ENCODE data around the gene NMNAT2.

Gene NMNAT2

GRCh38 chr1:183315991-183316758 is 102.0 kb downstream of the NMNAT2 start:
- DNase-seq (ENCODE audit: low read depth in 2 of 2, low spot score in 1 of 2) = no peak

DNA sequence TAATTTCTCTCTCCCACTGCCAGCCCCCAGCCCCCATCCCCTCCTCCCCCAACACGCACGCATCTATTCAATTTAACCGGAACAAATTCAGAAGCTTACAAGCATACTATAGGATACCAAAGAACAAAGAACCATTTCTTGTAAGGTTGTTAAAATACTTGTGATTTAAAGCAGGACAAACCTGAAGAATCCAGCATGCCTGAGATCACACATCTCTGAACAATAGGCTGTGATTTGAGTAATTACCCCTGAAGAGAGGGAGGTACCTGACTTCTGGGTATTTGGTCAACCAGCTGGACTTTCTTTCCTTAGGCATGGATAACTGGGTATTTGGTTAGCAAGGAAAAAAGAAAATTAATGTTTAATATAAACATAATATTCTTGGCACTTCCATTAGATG is 105.1 kb downstream of the NMNAT2 start:
- DNase-seq (ENCODE audit: low read depth in 2 of 2, low spot score in 1 of 2) = no peak

GRCh38 chr1:183310753-183311479 is 107.3 kb downstream of the NMNAT2 start:
- no peak for DNase-seq (ENCODE audit: low read depth in 2 of 2, low spot score in 1 of 2)

DNA sequence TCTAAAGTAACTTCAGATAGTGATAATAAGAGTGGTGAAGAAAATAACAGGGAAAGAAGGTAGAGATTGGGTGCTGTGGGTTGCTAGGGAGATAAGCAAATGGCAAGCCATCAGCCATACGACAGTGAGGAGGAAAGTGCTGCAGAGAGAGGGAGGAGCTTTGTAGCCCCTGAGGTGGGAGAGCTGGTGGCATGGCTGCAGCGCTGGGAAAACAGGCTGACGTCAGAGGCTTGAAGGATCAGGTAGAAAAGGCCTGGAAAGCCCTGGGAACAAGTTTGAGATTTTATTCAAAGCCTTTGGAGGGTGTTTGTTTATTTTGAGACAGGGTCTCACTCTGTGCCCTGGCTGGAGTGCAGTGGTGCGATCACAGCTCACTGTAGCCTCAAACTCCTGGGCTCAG is 109.5 kb downstream of the NMNAT2 start:
- no peak for DNase-seq (ENCODE audit: low read depth in 2 of 2, low spot score in 1 of 2)

DNA sequence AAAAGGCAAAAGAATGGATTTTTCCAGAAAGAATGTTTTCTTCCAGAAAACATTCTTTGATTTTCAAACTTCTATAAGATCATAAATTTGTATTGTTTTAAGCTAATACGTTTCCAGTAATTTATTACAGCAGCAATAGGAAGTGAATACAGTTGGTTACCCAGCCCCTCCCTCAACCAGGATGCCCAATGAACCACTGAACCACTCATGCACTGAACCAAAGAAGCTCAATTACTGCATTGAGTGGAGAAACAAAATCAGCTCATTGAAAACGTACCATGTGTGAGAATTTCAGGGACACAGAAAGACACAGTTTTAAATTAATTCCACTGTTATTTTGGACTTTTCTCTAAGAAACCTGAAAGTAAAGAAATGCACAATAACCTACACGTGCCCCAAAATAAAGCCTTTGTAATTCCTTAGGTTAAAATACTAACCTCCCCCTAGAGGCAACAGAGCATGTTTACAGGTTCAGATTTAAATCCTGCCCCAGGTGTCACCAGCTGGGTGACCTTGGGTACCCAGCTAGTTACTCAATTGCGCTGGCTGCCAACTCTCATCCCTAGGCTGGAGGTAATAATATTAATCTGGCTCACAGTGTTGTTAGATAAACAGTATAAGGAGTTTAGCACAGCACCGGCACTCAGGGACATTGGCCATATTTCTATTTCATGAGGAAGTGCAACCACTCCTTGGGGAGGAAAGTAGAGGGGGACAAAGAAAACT is 111.7 kb downstream of the NMNAT2 start:
- no peak for DNase-seq (ENCODE audit: low read depth in 2 of 2, low spot score in 1 of 2)

DNA sequence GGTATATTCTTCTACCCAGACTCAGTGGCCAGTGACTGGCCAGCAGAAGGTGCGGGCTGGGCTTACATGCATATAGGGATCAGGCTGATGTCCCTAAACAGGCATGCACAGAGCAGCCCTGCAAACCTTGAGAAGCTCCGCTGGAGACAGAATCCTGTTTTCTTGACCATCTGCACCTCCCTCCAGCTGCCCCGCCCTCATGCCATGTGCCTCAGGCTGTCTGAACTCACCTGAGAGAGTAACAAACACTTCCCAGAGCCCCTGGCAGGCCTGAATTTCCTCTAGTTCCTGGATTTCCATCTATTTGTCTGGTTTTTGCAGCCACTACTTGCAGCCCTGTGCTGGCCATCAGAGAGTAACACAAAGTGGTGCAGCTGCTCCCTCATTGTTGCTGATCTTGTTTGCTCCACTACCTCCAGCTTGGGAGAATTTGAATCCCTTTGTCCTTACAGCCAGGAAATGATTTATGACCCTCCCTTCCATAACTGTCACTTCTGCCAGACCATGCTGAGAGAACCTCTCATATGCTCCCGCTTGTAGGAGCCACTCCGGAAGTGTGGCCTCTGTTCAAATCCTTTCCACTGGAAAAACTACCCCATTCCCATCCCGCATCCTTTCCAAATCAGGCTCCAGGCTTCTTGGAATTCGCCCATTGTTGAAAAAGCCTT is 113.6 kb downstream of the NMNAT2 start:
- DNase-seq (ENCODE audit: low read depth in 2 of 2, low spot score in 1 of 2) = no peak

GRCh38 chr1:183303901-183304300 is 114.3 kb downstream of the NMNAT2 start:
- DNase-seq (ENCODE audit: low read depth in 2 of 2, low spot score in 1 of 2) = no peak

GRCh38 chr1:183303323-183303645 is 114.9 kb downstream of the NMNAT2 start:
- DNase-seq (ENCODE audit: low read depth in 2 of 2, low spot score in 1 of 2) = no peak

- no peak for DNase-seq (ENCODE audit: low read depth in 2 of 2, low spot score in 1 of 2)
Measured at GRCh38 chr1:183302452-183303322, 115.5 kb downstream of the NMNAT2 start.

- no peak for DNase-seq (ENCODE audit: low read depth in 2 of 2, low spot score in 1 of 2)
Measured at GRCh38 chr1:183301239-183301638, 116.9 kb downstream of the NMNAT2 start.

DNA sequence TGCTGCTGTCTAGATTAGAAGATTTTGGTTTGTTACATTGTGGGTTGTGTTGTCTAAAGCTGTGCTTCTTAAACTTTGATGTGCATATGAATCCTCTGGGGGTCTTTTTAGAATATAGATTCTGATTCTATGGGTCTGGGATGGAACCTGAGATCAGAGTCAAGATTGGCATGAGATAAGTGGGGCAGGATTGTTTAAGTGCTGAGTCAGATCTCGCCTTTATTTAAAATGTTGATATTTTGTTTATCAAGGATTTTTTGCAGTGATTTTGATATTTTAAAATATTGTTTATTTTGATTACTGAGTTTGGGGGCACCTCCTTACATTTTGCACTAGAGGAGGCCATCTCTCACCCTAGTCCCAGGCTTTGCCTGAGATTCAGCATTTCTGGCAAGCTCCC is 117.4 kb downstream of the NMNAT2 start:
- no peak for DNase-seq (ENCODE audit: low read depth in 2 of 2, low spot score in 1 of 2)

DNA sequence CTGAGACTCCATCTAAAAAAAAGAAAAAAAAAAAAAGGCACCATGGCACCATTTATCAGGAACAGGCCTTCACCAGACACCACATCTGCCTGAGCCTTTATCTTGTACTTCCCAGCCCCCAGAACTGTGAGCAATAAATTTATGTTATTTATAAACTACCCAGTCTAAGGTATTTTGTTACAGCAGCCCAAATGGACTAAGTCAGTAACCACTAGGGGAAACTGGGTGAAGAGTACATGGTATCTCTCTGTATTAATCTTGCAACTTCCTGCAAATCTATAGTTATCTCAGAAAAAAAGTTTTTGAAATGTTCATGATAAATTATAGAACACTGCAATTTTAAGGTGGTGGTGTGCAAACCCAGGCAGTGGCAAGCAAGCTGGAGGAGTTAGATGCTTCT is 117.8 kb downstream of the NMNAT2 start:
- no peak for DNase-seq (ENCODE audit: low read depth in 2 of 2, low spot score in 1 of 2)

DNA sequence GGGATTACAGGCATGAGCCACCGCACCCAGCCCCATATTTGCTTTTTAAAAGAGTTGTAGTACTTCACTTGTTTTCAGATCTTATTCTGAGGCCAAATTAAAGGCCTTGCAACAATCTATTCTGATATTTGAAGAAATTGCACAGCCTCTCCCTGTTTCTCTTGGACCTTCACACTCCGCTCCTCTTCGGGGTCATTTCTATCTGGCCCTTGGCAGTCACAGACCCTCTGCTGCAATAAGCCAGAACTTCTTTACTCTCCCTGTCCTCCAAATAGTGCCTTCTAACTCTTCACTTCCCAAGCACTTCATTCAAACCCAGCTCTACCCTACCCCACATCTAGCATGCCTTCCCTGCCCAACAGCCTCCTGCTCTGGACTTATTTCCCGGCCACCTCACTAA is 121.4 kb downstream of the NMNAT2 start:
- no peak for DNase-seq (ENCODE audit: low read depth in 2 of 2, low spot score in 1 of 2)

DNA sequence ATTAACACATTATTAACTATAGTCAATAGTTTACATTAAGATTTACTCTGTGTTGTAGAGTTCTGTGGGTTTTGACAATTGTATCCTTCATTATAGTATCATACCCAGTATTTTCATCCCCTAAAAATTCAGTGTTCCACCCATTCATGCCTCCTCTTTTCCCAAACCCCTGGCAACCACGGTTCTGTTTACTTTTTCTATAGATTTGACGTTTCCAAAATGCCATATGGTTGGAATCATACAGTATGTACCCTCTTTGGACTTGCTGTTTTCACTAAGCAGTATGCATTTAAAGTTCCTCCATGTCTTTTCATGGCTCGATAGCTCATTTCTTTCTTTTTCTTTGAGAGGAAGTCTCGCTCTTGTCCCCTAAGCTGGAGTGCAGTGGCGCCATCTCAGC is 122.7 kb downstream of the NMNAT2 start:
- DNase-seq (ENCODE audit: low read depth in 2 of 2, low spot score in 1 of 2) = no peak

DNA sequence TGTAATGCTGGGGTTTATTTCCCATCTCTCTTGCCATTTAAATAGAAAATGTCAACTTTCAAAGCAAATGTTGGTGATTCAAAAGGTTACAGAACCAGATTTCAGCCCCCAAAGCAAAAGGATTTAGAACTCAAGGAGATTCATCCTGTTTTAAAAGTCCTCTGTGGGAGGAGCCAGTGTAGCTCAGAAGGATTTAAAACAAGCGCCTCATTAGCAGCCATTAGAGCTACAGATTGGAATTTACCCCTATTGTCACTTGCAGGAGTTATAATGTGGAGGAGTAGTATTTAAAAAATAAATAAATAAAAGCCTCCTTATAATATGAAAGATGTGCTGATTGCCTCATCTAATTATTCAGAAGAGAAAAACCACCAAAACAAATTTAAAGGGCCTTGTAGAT is 124.3 kb downstream of the NMNAT2 start:
- DNase-seq (ENCODE audit: low read depth in 2 of 2, low spot score in 1 of 2) = no peak

DNA sequence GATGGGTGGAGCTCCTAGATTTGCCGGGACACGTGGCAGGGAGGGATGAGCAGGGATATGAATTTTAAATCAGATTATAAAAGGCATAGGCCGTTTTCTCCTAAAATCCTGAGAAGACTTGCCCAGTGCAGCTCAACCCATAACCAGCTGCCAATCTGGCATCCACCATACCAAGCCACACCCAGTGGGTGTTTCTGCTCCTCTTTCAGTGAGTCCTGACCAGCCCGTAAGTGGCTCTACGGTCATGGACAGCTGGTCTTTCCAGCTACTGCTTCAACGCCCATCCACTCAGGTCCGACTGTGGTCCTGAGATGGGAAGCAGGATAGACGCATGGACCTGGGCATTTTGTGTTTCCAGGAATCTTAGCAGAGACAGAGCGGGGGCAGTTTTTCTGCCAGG is 124.9 kb downstream of the NMNAT2 start:
- no peak for DNase-seq (ENCODE audit: low read depth in 2 of 2, low spot score in 1 of 2)

DNA sequence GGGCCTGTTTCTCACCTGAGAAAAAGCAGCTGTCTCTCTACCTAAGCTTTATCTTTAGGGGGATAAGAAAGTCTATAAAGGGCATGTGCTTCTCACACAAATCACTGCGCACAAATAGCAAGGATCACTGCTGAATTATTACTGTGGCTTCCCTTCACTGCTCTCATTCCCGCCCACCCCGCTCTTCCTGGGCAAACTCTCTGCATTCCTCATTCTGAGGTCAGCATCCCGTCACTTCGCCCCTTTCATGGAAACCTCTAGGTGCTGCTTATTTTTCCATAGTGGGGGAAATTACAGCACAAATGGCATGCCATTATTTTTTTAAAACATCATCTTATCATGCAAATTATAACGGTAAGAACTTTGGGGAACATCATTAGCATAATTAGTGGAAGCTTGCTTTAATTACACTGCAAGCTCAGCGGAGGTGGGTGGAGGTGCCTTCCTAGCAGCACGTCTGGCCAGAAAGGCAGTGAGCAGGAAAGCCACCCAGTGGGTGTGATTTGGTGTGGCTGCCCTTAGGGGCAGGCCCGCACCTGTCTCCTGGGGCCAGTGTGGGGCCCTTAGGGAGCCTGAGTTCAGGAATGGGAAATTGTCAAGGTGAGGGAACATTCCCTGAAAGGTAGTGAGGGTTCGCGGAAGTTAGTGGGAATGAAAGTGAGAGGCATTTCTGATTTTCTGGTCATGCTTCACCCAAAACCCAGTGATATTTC is 126.2 kb downstream of the NMNAT2 start:
- DNase-seq (ENCODE audit: low read depth in 2 of 2, low spot score in 1 of 2) = no peak

DNA sequence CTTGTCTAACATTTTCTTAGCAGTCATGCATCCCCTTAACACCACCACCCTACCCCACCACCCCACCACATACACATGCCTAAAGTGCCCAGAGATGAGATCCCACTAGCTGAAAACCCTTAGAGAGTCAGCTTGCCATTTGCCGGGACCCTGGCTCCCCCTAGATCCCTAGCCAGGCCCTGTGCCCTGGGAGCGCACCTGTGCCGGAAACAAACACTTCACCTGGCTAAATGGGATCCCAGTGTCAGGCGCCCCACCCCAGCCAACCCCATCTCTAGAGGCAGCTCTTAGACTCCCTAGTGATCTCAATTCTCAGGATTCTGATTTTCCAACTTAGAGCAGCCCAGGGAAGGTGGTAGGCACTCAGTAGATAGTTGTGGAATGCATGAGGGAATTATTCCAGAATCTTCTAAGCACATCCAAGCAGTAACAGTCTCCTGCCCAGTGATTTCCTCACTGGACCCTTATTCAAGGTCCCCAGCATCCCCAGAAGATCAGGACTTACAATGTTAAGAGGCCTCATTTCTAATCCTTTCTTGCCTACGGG is 126.9 kb downstream of the NMNAT2 start:
- DNase-seq (ENCODE audit: low read depth in 2 of 2, low spot score in 1 of 2) = no peak

- DNase-seq (ENCODE audit: low read depth in 2 of 2, low spot score in 1 of 2) = no peak
Measured at GRCh38 chr1:183290628-183291027, 127.6 kb downstream of the NMNAT2 start.

DNA sequence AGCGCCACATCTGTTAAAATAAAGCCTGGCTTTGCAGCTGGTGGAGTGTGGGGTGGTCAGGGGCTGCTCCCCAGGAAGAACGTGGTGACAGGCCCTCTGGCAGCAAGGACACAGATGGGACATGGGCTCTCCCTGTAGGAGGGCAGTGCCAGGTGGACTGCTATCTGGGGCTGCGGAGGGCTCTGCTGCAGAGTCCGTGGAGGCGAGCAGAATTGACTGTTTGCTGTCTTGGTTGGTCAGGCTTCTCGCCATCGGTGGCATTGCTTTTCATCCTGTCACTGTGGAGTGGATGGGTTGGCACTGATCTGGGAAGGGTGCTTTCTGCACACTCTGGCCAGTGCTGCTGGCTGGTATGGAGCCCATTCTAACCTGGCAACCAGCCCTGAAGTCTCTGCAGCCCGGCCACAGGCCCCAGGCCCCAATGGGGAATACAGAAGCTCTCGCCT is 129.1 kb downstream of the NMNAT2 start:
- no peak for DNase-seq (ENCODE audit: low read depth in 2 of 2, low spot score in 1 of 2)

All from stimulated activated CD8-positive, alpha-beta memory T cell treated with anti-CD3 and anti-CD28 coated beads, Interleukin-4, amount 100 ng/mL, for 4 hours (primary cell).